GM21825 (cell line): Measurements from ENCODE around the gene OTX1.
"Not testable (repeated sequence)": the region's sequence is repeated elsewhere in the genome, so short reads cannot be mapped to it uniquely, and the experiment has no call there.

Experiments used
- ATAC-seq: cut with Tn5 transposase; IDR thresholded peaks from one replicate; pipeline ENCODE4 v1.9.1; 2021; ENCODE audit warnings: mild to moderate bottlenecking, moderate library complexity; ENCODE audit not compliant: unreplicated experiment

The OTX1 gene

DNA sequence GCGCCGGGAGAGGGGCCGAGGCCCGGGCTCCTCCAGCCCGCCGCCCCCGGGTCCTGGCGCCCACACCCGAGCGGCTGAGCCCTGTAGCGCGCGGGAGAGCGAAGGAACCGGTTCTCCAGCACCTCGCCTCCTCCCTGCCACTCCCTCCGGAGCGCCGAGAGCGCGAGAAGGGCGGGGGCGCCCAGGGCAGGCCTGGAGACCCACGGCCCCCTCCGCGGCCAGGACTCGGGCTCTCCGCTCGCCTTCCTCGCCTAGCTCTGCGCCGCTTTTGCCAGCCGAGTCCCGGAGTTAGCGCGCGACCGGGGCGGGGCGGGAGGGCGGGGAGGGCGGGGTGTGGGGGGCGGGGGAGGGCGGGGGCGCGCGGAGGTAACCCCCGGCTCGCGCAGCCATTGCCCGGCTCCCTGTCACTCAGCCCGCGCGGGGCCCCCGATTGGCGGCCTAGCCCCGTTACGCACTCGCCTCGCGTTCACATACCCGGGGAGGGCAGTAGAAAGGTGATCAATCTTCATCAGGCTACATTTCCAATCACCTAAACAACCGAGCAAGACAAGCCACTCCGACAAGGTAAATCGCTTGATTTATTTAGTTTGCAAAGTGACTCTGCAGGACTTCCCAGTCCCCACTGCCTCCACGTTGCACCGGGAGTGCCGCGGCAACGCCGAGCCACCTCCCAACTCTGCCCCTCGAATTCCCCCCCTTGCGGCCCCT, at the start of gene OTX1:
Gene OTX1, plus strand, starts transcription at position 497 of the 708 bp plus-strand sequence. CDS start 2,161 bp downstream, outside the sequence.
- ATAC-seq = peak; percentile 77

DNA sequence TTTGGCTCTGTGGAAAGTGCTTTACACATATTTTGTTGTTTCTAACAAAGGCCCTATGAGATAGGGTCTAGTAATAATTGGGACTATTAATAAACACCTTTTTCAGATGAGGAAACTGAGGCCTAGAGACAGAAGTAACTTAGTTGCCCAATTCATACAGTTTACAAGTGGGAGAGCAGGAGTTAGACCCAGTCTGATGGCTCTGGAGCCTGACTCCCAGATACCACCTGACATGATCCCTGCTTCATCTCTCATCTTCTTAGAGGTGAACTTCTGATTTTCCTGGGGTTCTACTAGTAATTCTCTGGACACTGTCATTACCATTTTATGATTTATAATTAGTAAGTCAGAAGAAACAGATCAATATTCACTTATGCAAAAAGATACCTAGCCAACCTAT, 49.1 kb upstream of the OTX1 start:
- no peak for ATAC-seq

DNA sequence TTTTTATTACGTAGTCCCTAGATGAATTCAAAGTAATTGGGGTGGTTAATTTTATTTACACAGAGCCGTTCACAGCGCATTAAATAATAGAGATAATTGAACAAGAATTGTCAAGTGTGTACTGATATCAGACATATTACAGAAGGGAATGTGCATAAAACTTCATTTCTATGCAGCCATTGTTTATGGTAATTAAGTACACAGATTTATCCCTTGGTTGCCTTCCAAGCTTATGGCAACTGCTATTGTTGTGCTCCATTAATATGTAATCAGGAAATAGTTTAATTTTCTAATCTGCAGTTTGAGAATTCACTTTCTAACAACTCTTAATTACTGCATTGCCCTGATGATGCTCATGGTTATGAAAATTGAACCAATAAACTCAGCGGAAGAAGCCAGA, 47.3 kb upstream of the OTX1 start:
- ATAC-seq = no peak

DNA sequence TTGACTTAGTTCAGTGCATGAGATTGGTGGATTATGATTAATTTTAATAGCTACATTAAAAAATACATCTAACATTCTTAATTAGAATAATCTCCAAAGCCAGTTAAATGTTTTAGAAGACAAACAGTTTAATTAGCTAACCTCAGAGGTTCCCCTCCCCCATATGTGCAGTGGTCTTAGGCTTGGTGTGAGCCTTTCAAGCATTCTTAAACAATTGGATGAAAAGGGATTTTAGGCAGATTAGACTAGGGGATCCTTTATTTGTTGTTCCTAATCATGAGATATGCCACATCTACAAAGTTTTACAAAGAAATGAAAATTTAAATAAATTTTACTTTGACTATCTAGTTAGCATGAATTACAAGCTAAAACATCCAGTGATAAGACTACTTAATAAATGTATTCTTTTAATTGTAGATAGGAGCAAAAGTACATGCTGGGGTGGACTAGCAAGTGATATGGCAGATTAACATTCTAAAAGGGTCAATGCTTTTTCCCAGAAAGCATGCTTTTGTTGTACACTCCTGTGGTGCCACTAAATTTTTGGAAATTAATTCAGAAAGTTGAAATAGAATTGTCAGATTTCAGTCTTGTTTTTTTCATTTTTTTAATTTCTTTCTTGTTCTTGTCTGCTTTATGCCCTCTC, 42.7 kb upstream of the OTX1 start:
- no peak for ATAC-seq

DNA sequence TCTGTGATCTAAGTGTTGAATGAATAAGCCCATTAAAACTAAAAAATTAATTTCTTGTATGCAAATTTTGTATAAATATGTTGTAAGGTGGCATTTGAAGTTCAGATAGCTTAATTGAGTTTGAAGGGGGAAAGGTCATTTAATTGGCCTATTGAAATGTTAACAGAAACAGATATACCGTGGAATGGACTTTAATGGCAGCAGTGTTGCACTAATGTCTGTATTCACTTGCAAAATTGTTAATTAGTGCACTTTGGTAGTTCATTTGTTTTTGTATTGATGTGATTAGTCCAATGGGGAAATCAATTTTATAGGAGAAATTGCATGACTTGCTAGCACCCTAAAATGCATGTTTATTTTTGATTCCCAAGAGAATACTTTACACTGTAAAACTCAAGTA, 41.8 kb upstream of the OTX1 start:
- ATAC-seq = no peak

- no peak for ATAC-seq
These were observed 41.1 kb upstream of the OTX1 start for GRCh38 chr2:63009490-63009889.

DNA sequence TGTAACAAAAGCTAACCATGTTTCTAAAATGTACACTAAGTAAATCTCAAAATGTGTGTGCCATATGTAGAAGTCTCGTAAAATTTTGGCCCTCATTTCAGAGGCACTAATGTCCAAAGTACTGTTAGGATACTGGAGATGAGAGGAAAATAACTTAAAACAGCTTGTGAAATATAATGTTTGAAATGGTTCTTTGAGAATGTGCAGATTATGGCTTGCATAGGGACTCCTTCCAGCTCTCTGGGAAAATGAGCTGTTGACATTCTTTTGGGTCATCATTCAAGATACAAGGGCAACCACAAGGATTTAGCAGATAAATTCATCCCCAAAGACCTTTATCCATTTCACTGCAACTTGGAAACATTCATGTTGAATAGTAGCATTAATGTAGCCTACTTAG, 38.1 kb upstream of the OTX1 start:
- no peak for ATAC-seq

DNA sequence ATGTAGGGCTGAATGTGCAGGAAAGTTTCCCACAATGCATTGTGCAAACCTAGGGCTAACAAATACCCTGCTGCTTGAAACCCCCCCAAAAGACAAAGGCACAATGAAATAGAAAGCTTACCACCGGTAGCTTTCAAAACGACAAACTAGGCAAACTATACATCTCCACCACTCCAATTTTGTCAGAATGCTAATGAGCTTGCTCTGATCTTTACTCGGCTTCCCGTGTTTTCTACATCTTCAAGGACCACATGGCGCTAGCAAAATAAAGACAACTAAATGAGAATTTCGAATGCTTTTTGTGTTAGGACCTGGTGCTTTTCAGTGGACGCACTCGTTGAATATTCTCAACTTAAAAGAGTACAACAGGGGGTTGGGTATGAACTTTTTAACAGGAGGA, 37.2 kb upstream of the OTX1 start:
- no peak for ATAC-seq

DNA sequence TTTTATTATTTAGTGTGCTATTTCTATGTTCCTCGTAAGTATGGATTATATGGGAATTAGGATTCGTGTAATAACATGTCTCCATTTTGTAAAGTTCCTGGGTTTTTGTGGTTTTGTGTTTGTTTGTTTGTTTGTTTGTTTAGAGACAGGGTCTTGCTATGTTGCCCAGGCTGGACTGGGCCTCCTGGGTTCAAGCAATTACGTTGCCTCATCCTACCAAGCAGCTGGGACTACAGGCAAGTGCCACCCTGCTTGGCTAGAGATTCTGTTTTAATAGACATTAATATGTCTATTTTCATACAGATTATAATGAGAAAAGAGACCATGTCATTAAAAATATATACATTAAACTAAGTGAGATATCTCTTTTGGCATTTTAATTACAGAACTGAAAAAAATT, 35.2 kb upstream of the OTX1 start:
- no peak for ATAC-seq

- ATAC-seq = no peak
These were observed 32.2 kb upstream of the OTX1 start for GRCh38 chr2:63018439-63018838.

GRCh38 chr2:63019686-63020085, 30.9 kb upstream of the OTX1 start:
- not testable (repeated sequence) for ATAC-seq

- ATAC-seq = no peak
These were observed 27.2 kb upstream of the OTX1 start for GRCh38 chr2:63023444-63023843.

DNA sequence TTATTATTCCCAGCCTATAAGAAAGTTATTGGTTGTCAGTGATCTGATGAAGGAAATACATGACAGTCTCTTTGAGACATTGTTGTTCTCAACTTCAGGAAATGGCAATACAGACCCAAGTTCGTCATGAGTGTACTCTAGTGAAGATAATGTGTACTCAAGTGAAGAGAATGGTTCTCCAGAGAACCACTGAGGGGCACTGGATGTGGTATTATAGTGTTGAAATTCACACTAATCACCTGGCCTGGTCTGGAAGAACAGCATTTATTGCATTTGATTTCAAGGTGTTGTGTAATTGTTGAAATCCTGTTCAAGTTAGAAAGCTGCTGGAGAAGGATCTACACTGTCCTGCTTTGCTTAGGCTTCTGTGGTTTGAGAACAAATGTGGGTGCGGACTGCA, 23.4 kb upstream of the OTX1 start:
- no peak for ATAC-seq

- ATAC-seq = no peak
These were observed 21.6 kb upstream of the OTX1 start for GRCh38 chr2:63029058-63029457.

DNA sequence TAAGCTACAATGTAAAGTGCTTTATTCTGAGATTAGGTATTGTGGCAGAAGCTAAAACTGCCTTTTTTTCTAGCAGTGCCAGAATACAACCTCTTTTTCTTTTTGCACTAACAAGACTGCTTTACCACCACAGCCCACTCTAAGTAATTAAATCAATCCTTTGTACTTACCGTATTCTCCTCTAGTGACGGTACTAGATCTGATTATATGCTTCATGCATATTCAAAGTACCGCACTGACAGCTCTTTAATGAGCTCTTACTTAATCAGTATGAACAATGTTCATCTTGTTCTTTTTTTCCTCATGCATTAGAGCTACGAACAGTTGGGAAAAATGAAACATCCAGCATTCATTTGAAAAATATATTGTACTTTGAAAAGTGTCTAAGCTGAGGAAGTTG, 16.1 kb upstream of the OTX1 start:
- no peak for ATAC-seq

DNA sequence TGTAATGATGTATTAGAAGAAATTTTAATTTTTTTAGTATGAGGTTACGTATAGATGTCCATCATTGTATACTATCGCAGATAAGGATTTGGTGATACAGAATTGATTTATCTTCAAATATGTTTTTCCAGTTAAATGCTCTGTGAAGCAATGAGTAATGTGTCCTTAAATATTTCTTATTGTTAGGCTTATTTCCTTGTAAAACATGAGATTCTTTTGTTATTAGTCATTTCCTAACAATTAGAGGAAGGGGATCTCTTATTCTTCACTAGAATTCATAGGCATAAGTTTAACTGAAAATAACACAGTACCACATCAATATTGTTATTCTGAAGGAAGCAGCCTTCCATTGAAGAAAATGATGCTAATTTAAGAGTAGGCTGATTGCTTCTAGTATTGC, 15.5 kb upstream of the OTX1 start:
- ATAC-seq = no peak

DNA sequence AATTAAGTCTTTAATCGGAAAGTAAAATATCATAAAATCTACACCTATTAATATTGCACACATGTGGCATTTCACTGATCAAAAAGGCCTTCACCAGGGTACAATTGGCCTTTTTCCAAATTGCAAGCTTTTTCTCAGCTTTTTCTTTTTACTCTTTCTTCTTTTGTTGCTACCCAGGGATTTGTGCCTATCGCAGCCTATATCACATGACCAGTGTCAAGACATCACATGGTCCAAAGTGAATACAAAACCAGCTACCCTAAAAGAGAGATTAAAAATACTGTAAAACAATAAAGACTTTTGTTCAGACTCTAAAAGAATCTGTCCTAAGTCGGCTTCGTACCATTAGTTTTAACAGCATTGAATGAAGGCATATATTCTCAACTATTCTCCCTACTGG, 15.0 kb upstream of the OTX1 start:
- ATAC-seq = no peak

DNA sequence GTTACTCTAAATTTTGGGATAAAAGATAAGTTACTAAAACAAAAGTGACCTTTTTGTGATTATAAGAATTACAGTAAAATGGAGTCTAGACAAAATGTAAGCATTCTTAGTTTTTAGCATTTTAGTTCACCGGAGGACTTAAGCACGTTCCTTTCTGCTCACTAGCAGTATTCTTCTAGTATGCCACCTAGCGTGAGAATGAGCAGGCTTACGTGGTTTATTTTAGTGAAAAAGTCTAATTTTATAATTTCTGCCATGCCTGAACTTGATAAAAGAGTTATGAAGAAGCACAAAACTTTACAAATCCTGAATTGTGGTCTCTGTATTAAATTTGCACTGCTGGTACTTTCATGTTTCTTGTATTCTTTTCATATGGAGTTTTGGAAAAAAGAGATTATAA, 12.6 kb upstream of the OTX1 start:
- no peak for ATAC-seq

GRCh38 chr2:63040586-63040985, 10.0 kb upstream of the OTX1 start:
- ATAC-seq = no peak

DNA sequence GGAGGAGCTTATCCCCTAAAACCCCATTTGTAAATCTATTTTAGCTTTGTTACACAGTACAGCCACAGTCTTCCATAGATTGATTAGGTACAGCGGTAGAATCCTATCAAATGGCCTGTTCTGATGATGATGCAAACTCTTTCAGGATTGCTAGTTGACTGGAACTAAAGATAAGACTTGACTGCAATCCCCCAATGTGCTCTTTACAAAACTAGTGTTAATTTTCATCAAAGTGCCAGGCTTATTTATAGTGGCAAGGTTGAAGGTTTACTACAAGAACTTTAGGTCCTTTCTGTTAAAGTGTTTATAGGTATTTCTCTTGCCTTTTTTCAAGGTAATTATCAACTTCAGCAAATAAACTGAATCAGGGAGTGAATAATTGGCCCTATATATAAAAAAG, 9.0 kb upstream of the OTX1 start:
- ATAC-seq = no peak

GRCh38 chr2:63044362-63045327, 6.0 kb upstream of the OTX1 start:
- ATAC-seq = no peak

DNA sequence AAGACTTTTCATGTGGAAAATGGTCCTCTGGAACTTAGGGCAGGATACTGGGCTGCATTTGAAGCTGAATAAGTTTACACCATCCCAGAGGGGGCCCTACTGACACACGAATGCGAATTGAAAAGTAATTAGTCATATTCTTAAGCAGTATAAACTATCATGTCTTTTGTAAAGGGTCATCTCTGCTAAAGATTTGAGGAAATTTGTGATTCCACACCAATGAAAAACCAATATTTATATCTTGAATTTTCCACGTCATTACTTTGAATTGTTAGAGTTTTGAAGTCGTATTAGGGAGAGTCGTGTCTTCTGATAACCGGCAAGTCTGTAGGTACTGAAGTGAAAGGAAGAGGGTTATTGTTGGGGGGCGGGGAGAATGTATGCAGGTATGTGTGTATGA, 4.1 kb upstream of the OTX1 start:
- no peak for ATAC-seq
